ENCODE results near the gene SNX13. TPM values are rescaled to one million over a fixed set of nuclear protein-coding genes. Genes with fewer than 3 reads are reported as not detected.

SNX13 gene
- total RNA-seq, 1 donor from 2014 or later, result 41.9 TPM

DNA sequence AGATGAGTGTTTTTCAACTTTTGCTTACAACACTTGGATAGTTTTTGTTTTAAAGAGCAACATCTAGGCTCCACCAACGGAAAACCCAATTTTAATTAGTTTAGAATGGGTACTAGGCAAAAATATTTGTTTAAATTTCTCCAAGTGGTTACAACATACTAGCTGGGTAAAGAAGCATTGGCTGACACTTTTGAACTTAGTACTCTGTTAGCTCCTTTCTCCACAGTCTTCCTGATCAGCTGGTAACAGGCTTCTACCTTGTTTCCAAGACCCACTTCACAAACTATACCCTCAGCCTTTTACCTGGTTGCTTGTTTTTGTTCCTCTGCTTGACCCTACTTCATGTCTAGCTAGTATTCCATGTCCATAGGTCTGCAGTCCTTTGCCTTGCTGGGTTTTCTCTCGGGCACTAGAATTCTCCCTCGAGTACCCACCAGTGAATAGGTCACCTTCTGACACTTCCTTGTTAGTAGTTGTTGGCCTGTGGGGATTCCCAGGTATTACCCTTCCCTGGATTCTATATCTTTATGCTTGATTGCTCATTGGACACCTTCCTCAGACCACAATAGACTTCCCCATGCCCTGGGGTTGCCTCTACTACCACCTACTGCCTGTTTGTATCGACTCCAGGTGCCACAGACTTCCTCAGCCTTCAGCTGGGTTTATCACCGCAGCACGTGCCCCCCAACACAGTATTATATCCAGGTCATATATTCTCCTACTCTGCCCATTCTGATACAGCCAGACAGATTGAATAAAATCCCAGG is 45.4 kb upstream of the SNX13 start:
- Histone ChIP-seq H3K27me3 (ENCODE audit: control insufficient read depth, insufficient read depth, low read length) (no peaks in the 10 kb centered on the region), H3K4me3 (ENCODE audit: low read depth, low read length) (no peak overlapping the region), H3K36me3 (ENCODE audit: control insufficient read depth, insufficient read depth, low read length) (no peaks in the 10 kb centered on the region)
- no peak for DNase-seq (ENCODE audit: low read depth)
- TF ChIP-seq, protein P1, sequence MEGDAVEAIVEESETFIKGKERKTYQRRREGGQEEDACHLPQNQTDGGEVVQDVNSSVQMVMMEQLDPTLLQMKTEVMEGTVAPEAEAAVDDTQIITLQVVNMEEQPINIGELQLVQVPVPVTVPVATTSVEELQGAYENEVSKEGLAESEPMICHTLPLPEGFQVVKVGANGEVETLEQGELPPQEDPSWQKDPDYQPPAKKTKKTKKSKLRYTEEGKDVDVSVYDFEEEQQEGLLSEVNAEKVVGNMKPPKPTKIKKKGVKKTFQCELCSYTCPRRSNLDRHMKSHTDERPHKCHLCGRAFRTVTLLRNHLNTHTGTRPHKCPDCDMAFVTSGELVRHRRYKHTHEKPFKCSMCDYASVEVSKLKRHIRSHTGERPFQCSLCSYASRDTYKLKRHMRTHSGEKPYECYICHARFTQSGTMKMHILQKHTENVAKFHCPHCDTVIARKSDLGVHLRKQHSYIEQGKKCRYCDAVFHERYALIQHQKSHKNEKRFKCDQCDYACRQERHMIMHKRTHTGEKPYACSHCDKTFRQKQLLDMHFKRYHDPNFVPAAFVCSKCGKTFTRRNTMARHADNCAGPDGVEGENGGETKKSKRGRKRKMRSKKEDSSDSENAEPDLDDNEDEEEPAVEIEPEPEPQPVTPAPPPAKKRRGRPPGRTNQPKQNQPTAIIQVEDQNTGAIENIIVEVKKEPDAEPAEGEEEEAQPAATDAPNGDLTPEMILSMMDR (IDR thresholded peaks at IDR 0.05; ENCODE audit: insufficient read depth, low read length, poor library complexity, severe bottlenecking), result peak; percentile 13

DNA sequence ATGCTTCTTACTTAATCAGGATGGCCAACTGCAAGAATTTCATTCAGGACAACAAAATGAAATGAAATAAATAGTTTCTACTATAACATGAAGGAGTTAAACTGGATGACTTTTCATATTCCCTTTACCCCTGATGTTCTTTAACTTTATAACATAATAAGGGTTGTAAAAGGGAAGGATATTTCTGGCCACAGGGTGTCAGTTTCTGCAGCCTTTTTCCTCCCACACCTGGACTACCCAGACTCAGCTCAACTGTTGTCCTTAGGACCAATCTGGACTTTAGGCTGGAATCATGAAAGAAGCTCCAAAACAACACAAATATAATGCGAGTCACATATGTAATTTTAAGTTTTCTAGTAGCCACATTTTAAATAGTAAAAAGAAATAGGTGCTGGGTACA is 44.0 kb upstream of the SNX13 start:
- no peaks in the 10 kb centered on the region for H3K27me3 ChIP-seq (ENCODE audit: control insufficient read depth, insufficient read depth, low read length)
- H3K4me3 ChIP-seq (ENCODE audit: low read depth, low read length), result no peak overlapping the region
- no peak for DNase-seq (ENCODE audit: low read depth)

DNA sequence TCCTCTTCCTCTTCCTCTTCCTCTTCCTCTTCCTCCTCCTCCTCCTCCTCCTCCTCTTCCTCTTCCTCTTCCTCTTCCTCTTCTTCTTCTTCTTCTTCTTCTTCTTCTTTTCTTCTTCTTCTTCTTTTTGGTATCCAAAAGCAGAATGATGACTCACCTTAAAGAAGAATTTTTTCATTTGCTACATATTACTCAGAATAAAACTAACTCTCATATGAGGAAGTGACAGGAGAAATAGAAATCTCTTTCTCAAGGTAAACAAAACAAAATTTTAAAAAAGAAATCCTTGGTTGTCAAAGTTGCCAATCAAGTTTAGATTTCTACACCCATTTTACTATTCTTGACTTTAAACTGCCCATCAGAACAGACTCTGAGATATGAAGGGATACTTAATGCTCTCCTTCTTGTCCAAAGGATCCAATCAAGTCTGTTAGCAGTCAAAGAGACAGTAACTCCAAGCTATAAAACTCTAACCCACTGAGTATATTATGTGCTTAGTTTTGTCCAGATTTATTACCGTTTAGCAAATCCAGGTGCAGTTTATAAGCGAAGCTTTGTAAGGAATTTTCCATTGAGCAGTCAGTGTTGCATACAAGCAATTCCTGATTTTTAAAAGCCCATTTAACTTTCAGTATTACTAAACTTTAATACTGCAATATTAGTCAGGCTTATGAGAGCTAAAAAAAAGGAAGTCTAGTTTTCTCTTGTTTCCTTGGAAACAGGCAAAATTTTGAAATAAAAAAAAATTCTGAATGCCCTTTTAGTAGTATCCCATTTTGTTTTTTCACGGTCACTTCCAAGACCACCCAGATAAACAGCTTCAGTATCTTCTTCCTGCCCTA is 43.1 kb upstream of the SNX13 start:
- TF ChIP-seq, protein P1 (IDR thresholded peaks at IDR 0.05; ENCODE audit: insufficient read depth, low read length, poor library complexity, severe bottlenecking), result no peak
- no peak for DNase-seq (ENCODE audit: low read depth)
- no peaks in the 10 kb centered on the region for H3K27me3 ChIP-seq (ENCODE audit: control insufficient read depth, insufficient read depth, low read length)
- no peaks in the 10 kb centered on the region for H3K36me3 ChIP-seq (ENCODE audit: control insufficient read depth, insufficient read depth, low read length)
- no peak overlapping the region for H3K4me3 ChIP-seq (ENCODE audit: low read depth, low read length)

More for the DNA sequence above, 44.0 kb upstream of the SNX13 start:
- TF ChIP-seq, protein P1 (IDR thresholded peaks at IDR 0.05; ENCODE audit: insufficient read depth, low read length, poor library complexity, severe bottlenecking), result no peak
- no peaks in the 10 kb centered on the region for H3K36me3 ChIP-seq (ENCODE audit: control insufficient read depth, insufficient read depth, low read length)

DNA sequence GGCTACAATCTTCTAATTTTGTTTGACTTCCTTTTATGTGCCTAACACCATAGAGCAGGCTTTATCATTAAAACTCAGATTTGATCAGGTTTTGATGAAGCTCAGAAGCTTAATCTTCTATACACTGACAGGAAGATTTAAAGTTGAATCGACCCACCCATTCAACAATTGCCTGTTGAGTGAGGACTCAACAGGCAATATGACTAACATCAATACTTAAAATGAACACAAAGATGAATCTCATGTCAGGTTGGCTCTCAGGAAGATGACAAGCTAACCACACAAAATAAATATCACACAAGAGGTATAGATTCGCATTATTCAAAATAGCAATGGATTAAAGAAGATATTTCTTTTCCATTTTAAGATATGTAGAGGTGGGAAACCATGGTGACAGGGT is 36.7 kb upstream of the SNX13 start:
- Histone ChIP-seq H3K27me3 (ENCODE audit: control insufficient read depth, insufficient read depth, low read length) (no peaks in the 10 kb centered on the region), H3K36me3 (ENCODE audit: control insufficient read depth, insufficient read depth, low read length) (no peaks in the 10 kb centered on the region), H3K4me3 (ENCODE audit: low read depth, low read length) (no peak overlapping the region)
- DNase-seq (ENCODE audit: low read depth), result no peak
- TF ChIP-seq, protein P1 (IDR thresholded peaks at IDR 0.05; ENCODE audit: insufficient read depth, low read length, poor library complexity, severe bottlenecking), result no peak

DNA sequence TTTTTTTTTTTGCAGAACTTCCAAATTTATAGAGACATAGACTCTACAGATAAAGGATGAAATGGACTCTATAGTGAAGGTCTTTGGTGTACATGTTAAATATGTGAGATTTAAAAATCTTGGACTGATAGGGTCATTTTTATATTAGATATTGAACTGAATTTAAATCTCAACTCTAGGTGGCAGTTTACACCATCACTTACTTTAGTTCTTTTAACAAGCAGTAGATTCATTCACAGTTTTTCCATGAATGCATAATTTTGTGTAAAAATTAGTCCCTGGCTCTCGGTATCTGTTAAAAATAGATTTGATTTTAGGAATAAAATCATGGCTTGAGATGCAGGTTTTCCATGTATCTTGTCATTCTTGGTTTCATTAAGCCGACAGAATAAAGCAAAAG is 31.1 kb upstream of the SNX13 start:
- TF ChIP-seq, protein P1 (IDR thresholded peaks at IDR 0.05; ENCODE audit: insufficient read depth, low read length, poor library complexity, severe bottlenecking), result no peak
- no peak overlapping the region for H3K4me3 ChIP-seq (ENCODE audit: low read depth, low read length)
- H3K27me3 ChIP-seq (ENCODE audit: control insufficient read depth, insufficient read depth, low read length), result no peaks in the 10 kb centered on the region
- no peaks in the 10 kb centered on the region for H3K36me3 ChIP-seq (ENCODE audit: control insufficient read depth, insufficient read depth, low read length)
- DNase-seq (ENCODE audit: low read depth), result no peak

Measured in kidney epithelial cell (primary cell).